Prostate gland (tissue), 2 donors: ENCODE data around the gene E2F1. TPM values are rescaled to one million over a fixed set of nuclear protein-coding genes. Genes with fewer than 3 reads are reported as not detected.

Source experiments
- DNase-seq: peaks from one replicate; pipeline ENCODE4 v3.0.0-alpha.2; 2019; ENCODE audit warnings: low spot score
- H3K27ac ChIP-seq, 2 donors: fragments of 200-600 bp; sonication (generic); 2 replicates each; pipeline ENCODE4 v1.5.1; 2017 to 2019
- H3K27me3 ChIP-seq: fragments of 200-600 bp; sonication (generic); replicated peaks from 2 replicates; pipeline ENCODE4 v1.5.1; 2019; ENCODE audit not compliant: insufficient read depth
- H3K36me3 ChIP-seq, 2 donors: fragments of 200-600 bp; sonication (generic); 1 replicate in 1 of 2; 2 replicates in 1 of 2; pipeline versions ENCODE4 v1.5.1 to v1.8.1; 2017 to 2019
- H3K4me1 ChIP-seq: fragments of 200-600 bp; sonication (generic); replicated peaks from 2 replicates; pipeline ENCODE4 v1.5.1; 2019
- H3K4me3 ChIP-seq, 2 donors: fragments of 200-600 bp; sonication (generic); 2 replicates each; pipeline ENCODE4 v1.5.1; 2017 to 2019
- H3K9me3 ChIP-seq: fragments of 200-600 bp; sonication (generic); 2 replicates; pipeline ENCODE4 v1.5.1; 2017
- CTCF ChIP-seq, 4 experiments: fragments of 200-600 bp in 2 of 4; fragments of 450-650 bp in 2 of 4; sonication (generic) in 2 of 4; IDR thresholded peaks; 1 replicate in 3 of 4; 2 replicates in 1 of 4; pipeline ENCODE4 v1.5.1; 2016 to 2019; ENCODE audit warnings: antibody characterized with exemption in 4 of 4, mild to moderate bottlenecking in 2 of 4, moderate library complexity in 2 of 4
- POLR2A ChIP-seq: fragments of 450-650 bp; IDR thresholded peaks from one replicate; pipeline ENCODE4 v1.6.1; 2016; ENCODE audit warnings: antibody characterized with exemption, mild to moderate bottlenecking
- POLR2AphosphoS5 ChIP-seq: sonication (generic); formaldehyde crosslinking; IDR thresholded peaks from one replicate; pipeline ENCODE4 v1.6.1; 2017; ENCODE audit warnings: antibody characterized with exemption
- WGBS: methylation state at CpG from one replicate; pipeline ENCODE4 v1.1.5; 2018; 5-methylcytosine and 5-hydroxymethylcytosine counted together
- intact Hi-C: fragments of 100-400 bp; cut with DNase I; formaldehyde crosslinking; loops from one replicate; pipeline ENCODE4 v1.14.2; 2022
- total RNA-seq, 2 donors: library from RNA; depleted of rRNA; stranded (reverse); fragments of >200 nt; gene quantifications; one replicate each; pipeline ENCODE4 v1.1.0, GENCODE V29; 2016

Gene E2F1
- total RNA-seq, 2 donors from 2014 or later, result 2.0 to 10.1 TPM

DNA sequence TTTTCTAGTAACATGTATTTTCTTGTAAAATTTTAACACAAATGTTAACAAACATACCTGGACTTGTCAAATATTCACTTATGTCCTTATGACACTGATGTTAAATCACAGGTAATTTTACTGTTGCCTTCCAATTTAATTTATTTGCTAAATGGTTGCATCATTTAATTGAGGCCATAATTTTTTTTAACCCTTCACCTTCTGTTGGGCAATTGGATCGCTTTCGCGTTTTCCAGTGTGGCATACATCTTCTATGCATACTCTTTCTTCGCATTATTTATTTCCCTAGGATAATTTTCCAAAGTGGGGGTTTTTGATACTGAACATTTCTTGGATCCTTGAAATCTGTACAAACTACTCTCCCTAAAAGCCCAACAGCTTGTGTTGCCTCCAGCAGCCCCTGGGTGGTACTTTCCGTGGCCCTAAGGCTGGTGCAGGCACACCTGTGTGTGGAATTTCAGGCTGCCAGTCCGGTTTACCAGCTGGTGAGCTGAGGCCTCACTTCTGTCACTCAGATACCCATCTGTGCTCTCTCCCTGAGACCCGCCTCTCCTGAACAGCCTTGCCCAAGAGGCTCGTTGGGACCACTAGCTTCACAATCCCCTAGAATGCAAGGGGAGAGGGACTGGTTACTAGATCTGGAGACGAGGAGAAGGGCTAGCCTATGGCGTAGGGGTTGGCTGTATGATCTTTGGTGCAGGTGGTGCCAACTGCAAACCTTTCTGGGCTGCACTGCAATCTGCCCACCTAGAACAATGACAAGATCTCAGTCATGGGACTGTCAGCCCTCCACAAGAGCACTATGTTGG, 35.2 kb downstream of the E2F1 start:
- DNase-seq, result peak; percentile 72
- intact Hi-C loops, result loop anchor here (5.0 kb wide), 1 partner anchor 194 kb away; no protein-coding TSS in a partner anchor

DNA sequence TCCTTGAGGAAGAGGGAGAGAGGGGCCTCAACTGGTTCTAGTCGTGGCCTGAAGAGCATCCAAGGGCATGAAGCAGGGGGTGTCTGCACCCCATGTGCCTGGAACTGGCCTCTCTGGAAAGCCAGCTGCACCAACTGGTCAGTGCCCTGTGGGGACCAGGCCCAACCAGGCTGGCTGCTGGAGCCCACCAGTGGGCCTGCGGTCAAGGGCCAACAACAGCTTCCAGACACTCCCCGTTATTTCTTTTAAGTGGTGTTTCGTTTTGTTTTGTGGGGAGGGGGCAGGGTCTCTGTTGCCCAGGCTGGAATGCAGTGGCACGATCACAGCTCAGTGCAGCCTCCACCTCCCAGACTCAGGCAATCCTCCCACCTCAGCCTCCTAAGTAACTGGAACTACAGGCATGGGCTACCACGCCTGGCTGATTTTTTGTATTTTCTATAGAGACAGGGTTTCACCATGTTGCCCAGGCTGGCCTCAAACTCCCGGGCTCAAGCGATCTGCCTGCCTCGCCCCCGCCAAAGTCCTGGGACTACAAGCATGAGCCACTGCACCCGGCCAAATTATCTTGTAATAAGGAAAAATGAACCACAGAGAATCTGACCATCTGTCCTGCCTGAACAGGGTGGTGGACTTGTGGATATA, 36.0 kb downstream of the E2F1 start:
- Histone ChIP-seq H3K27me3 (no peaks in the 10 kb centered on the region), H3K36me3 (no peaks in the 10 kb centered on the region), H3K9me3 (no peaks in the 10 kb centered on the region), H3K27ac (peak overlapping the region; percentile 64 to 87), H3K4me1 (peaks cover 52% of the 10 kb centered on the region), H3K4me3 (no peak overlapping the region)
- WGBS, result 68% methylated on average over 11 of the region's 11 CpGs
- DNase-seq, result no peak
- TF ChIP-seq CTCF (IDR thresholded peaks at IDR 0.05) (no peak), POLR2AphosphoS5 (no peak), POLR2A (no peak)
- intact Hi-C loops, result loop anchor here (5.0 kb wide), 1 partner anchor 193 kb away; no protein-coding TSS in a partner anchor

More for the DNA sequence above, 35.2 kb downstream of the E2F1 start:
- Histone ChIP-seq H3K27me3 (no peaks in the 10 kb centered on the region), H3K9me3 (no peaks in the 10 kb centered on the region), H3K27ac (peak overlapping the region; percentile 68 to 87), H3K4me1 (peaks cover 45% of the 10 kb centered on the region), H3K36me3 (no peaks in the 10 kb centered on the region), H3K4me3 (no peak overlapping the region)
- WGBS, result 56% methylated on average over 10 of the region's 10 CpGs
- TF ChIP-seq CTCF (IDR thresholded peaks at IDR 0.05), result no peak
- no peak for TF ChIP-seq POLR2A
- peak; percentile 54 for TF ChIP-seq POLR2AphosphoS5

DNA sequence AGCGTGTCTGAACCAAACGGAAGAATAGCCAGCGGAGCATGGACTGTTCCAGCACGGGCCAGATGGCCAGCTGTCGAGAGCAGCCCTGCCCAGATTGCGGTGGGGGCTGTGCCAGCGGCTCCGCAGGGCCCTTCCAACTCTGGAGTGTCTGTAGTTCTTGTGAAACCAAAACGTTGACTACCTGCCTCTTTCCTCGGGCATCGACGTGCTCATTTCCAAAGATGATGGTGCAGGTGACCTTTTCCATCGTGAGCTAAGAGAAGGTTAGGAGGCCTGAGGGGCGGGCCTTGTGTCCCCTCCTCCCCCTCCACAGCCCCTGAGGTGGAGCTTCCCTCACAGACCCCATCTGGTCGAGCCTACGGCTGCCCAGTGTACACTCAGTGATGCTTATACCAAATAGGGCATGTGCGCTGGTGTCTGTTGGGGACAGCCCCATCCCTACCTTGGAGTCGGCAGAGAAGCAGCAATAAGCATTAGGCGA, 36.9 kb downstream of the E2F1 start:
- WGBS, result 59% methylated on average over 19 of the region's 19 CpGs
- intact Hi-C loops, result no loop called here
- H3K27ac ChIP-seq, result peak overlapping the region; percentile 79 to 87

DNA sequence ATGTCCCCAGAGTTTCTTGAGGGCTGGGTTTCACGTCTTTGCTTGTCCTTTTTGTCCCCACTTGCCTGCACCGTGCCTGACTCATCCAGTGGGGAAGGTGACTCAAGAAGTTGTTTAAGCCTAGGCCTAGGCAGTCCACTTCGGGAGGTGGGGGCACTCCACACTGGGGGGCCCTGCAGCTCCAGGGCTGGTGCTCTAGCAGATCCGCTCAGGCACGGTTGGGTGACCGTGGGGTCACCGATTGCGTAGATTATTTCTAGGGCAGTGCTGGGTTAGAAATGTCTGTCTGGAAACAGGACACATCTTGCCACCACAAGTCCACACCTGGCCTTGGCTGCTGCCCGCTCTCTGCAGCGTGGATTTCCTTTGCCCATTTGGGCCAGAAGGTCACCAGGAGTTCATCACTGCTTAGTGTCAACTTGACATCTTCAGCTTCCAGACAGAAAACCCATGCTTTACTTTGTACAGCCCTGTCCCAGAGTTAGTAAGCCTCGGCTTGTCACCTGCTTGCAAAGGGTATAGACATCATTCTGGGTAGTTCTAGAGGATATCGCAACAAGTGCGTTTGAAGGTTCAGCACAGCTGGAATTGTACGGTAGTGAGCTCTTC, 37.7 kb downstream of the E2F1 start:
- no peak for DNase-seq
- WGBS, result 54% methylated on average over 14 of the region's 14 CpGs
- H3K4me1 ChIP-seq, result peaks cover 60% of the 10 kb centered on the region
- H3K27me3 ChIP-seq, result no peaks in the 10 kb centered on the region
- peaks cover 0 to 7% of the 10 kb centered on the region in 2 donors for H3K36me3 ChIP-seq
- H3K4me3 ChIP-seq, result peak overlapping the region in 1 of 2 donors; percentile 16
- intact Hi-C loops, result no loop called here
- peak overlapping the region; percentile 79 to 87 for H3K27ac ChIP-seq
- TF ChIP-seq POLR2A (no peak), CTCF (IDR thresholded peaks at IDR 0.05) (no peak), POLR2AphosphoS5 (no peak)
- H3K9me3 ChIP-seq, result no peaks in the 10 kb centered on the region

More for the DNA sequence above, 36.9 kb downstream of the E2F1 start:
- Histone ChIP-seq H3K4me1 (peaks cover 58% of the 10 kb centered on the region), H3K27me3 (no peaks in the 10 kb centered on the region), H3K9me3 (no peaks in the 10 kb centered on the region), H3K4me3 (no peak overlapping the region), H3K36me3 (peaks cover 0 to 4% of the 10 kb centered on the region in 2 donors)
- no peak for DNase-seq
- TF ChIP-seq CTCF (IDR thresholded peaks at IDR 0.05) (no peak), POLR2A (no peak), POLR2AphosphoS5 (peak; percentile 40)
